Urinary bladder (tissue), 4 donors: Measurements from ENCODE around the gene RAPSN. TPM values are rescaled to one million over a fixed set of nuclear protein-coding genes. Genes with fewer than 3 reads are reported as not detected.

Experiments
- DNase-seq: peaks from one replicate; pipeline ENCODE4 v3.0.0-alpha.2; 2015; ENCODE audit errors: extremely low spot score
- H3K27ac ChIP-seq: one replicate; pipeline ENCODE4 v1.5.1; 2013; ENCODE audit warnings: low read depth, mild to moderate bottlenecking, moderate library complexity
- H3K36me3 ChIP-seq: one replicate; pipeline ENCODE4 v1.6.1; 2013; ENCODE audit warnings: mild to moderate bottlenecking, moderate library complexity; ENCODE audit not compliant: insufficient read depth
- H3K4me1 ChIP-seq: one replicate; pipeline ENCODE4 v1.6.1; 2013; ENCODE audit warnings: mild to moderate bottlenecking, moderate library complexity; ENCODE audit not compliant: insufficient read depth
- H3K4me3 ChIP-seq: one replicate; pipeline ENCODE4 v1.5.1; 2013; ENCODE audit warnings: low read depth, low read length
- WGBS: extraction: QIAGEN DNeasy Blood & Tissue Kit; methylation state at CpG from one replicate; pipeline ENCODE4 v1.1.7; 2013; 5-methylcytosine and 5-hydroxymethylcytosine counted together
- polyA plus RNA-seq: library from polyadenylated mRNA; stranded (reverse); fragments of 200-250 nt; gene quantifications from one replicate; pipeline ENCODE4 v1.2.3, GENCODE V29; 2013
- total RNA-seq: library from RNA; depleted of rRNA; stranded (reverse); fragments of >200 nt; gene quantifications from one replicate; pipeline ENCODE4 v1.2.3, GENCODE V29; 2014
- donor health status: healthy with polysubstance abuse.
- donor health status: healthy.

The RAPSN gene
- total and polyA plus RNA-seq, 2 donors = 0.05 to 3.0 TPM

- Histone ChIP-seq H3K4me3 (no peak overlapping the region), H3K36me3 (no peaks in the 10 kb centered on the region), H3K27ac (no peak overlapping the region), H3K4me1 (no peaks in the 10 kb centered on the region)
- WGBS = 94% methylated on average over 3 of the region's 3 CpGs
- DNase-seq = no peak
These were observed 13.2 kb downstream of the RAPSN start for GRCh38 chr11:47435687-47436086.

- 75% methylated on average over 7 of the region's 7 CpGs for WGBS
- H3K27ac ChIP-seq = no peak overlapping the region
These were observed 14.7 kb downstream of the RAPSN start for GRCh38 chr11:47434011-47434786.

DNA sequence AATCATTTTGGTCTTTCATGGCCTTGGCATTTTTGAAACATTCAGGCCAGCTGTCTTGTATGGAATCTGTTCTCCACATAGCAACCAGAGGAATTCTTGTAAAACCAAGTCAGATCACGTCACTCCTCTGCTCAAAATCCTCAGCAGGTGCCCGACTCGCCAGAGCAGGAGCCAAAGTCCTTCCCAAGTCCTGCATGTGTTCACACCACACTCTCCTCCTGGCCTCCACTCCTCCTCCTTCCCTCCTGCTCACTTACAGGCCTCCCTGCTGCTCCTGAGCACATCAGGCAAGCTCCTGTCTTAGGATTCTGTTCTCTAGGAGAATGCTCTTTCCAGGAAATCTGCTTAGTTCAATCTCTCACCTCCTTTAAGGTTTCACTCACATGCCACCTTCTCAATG lies 15.8 kb downstream of the RAPSN start:
- Histone ChIP-seq H3K4me1 (no peaks in the 10 kb centered on the region), H3K27ac (no peak overlapping the region), H3K4me3 (no peak overlapping the region), H3K36me3 (no peaks in the 10 kb centered on the region)
- DNase-seq = no peak
- 41% methylated on average over 3 of the region's 3 CpGs for WGBS

More at GRCh38 chr11:47434011-47434786, 14.7 kb downstream of the RAPSN start:
- no peaks in the 10 kb centered on the region for H3K4me1 ChIP-seq
- H3K4me3 ChIP-seq = no peak overlapping the region
- no peaks in the 10 kb centered on the region for H3K36me3 ChIP-seq
- DNase-seq = no peak

DNA sequence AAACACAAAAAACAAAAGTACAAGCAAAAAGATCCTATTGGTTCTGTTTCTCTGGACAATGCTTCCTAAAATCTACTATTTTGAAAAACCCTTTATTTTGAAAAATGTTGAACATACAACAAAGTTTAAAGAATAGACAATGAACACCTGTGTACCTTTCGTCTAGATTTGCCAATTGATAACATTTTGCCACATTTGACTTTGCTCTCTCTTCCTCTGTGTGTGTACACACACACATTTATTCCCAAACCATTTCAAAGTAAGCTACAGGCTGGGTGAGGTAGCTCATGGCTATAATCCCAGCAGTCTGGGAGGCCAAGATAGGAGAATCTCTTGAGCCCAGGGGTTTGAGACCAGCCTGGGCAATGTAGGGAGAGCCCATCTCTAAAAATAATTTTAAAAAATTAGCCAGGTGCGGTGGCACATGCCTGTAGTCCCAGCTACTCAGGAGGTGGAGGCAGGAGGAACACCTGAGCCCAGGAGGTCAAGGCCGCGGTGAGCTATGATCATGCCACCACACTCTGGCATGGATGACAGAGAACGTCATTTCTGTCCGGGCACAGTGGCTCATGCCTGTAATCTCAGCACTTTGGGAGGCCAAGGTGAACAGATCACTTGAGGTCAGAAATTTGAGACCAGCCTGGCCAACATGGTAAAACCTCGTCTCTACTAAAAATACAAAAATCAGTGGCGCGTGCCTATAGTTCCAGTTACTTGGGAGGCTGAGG lies 17.4 kb downstream of the RAPSN start:
- Histone ChIP-seq H3K4me3 (no peak overlapping the region), H3K27ac (no peak overlapping the region), H3K4me1 (no peaks in the 10 kb centered on the region), H3K36me3 (no peaks in the 10 kb centered on the region)
- no peak for DNase-seq
- 90% methylated on average over 9 of the region's 9 CpGs for WGBS

- Histone ChIP-seq H3K36me3 (no peaks in the 10 kb centered on the region), H3K4me1 (no peaks in the 10 kb centered on the region), H3K4me3 (no peak overlapping the region), H3K27ac (no peak overlapping the region)
- DNase-seq = no peak
- 67% methylated on average over 5 of the region's 5 CpGs for WGBS
These were observed 18.4 kb downstream of the RAPSN start for GRCh38 chr11:47430524-47430923.

- WGBS = under 1% methylated on average over 62 of the region's 62 CpGs
- Histone ChIP-seq H3K4me1 (no peaks in the 10 kb centered on the region), H3K36me3 (no peaks in the 10 kb centered on the region), H3K27ac (peak within 1 kb of the TSS; percentile 88), H3K4me3 (peak within 1 kb of the TSS; percentile 75)
- DNase-seq = peak; percentile 96
These were observed 22.6 kb downstream of the RAPSN start, which contains the start of gene PSMC3 for GRCh38 chr11:47426062-47426956. Gene PSMC3, minus strand, starts transcription at chr11:47426439. Its CDS starts 160 bp downstream, at chr11:47426279.

- DNase-seq = no peak
- Histone ChIP-seq H3K4me1 (no peaks in the 10 kb centered on the region), H3K27ac (no peak overlapping the region), H3K4me3 (peak overlapping the region; percentile 75), H3K36me3 (no peaks in the 10 kb centered on the region)
- WGBS = under 1% methylated on average over 14 of the region's 14 CpGs
These were observed 23.3 kb downstream of the RAPSN start for GRCh38 chr11:47425611-47426010.

DNA sequence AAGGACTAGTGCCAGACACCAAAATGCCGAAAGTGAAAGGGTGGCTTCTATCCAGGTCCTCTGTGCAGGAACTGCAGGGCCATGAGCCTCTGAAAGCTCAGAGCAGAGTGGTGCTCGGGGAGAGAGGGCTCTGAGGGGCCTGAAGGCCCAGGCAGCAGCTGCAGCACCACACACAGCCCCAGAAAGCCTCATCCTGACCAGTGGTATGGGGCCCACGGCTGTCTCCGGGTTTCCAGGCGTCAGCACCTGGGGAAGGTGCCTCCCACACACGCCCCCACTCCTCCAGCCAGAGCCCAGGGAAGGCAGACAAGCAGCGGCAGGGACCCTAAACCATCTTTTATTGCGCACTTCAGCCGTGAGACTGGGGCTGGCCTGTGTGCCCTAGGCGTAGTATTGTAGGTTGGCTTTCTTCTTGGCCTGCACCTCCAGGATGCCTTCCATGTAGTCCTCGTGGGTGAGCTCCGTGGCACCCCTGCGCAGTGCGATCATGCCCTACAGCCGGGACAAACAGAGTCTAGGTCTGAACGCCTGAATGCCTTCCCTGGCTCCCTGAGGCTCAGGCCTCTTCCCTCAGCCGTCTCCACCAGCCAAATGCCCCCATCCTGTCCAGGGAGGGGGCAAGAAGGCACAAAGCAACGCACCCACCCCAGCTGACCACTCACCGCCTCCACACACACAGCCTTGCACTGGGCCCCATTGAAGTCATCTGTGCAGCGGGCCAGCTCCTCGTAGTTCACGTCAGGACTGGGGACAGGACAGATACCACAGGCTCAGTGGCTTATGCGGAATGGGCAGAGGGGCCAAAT lies 30.3 kb downstream of the RAPSN start:
- 83% methylated on average over 23 of the region's 23 CpGs for WGBS
- Histone ChIP-seq H3K27ac (no peak overlapping the region), H3K4me3 (no peak overlapping the region), H3K36me3 (no peaks in the 10 kb centered on the region), H3K4me1 (peaks cover 3% of the 10 kb centered on the region)
- no peak for DNase-seq

DNA sequence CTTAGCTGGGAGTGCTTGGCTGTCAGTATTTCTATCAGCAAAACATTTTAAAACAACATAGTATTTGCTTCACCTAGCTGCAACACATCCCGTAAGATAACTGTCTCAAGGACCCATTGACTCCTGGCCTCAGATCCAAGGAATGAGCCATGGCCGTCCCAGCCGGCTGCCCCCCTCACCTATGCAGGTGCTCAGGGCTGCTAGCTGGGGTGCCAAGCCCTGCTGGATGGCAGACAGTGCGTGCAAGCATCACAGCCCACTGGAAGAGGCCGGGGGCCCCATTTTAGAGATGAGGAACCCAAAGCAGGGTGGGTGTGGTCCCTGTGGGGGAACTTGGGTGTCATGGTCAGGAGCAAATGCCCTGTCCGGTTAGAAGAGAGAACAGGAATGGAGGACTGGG lies 31.2 kb downstream of the RAPSN start:
- WGBS = 87% methylated on average over 6 of the region's 6 CpGs
- Histone ChIP-seq H3K4me1 (peaks cover 3% of the 10 kb centered on the region), H3K4me3 (no peak overlapping the region), H3K36me3 (no peaks in the 10 kb centered on the region), H3K27ac (no peak overlapping the region)
- no peak for DNase-seq

DNA sequence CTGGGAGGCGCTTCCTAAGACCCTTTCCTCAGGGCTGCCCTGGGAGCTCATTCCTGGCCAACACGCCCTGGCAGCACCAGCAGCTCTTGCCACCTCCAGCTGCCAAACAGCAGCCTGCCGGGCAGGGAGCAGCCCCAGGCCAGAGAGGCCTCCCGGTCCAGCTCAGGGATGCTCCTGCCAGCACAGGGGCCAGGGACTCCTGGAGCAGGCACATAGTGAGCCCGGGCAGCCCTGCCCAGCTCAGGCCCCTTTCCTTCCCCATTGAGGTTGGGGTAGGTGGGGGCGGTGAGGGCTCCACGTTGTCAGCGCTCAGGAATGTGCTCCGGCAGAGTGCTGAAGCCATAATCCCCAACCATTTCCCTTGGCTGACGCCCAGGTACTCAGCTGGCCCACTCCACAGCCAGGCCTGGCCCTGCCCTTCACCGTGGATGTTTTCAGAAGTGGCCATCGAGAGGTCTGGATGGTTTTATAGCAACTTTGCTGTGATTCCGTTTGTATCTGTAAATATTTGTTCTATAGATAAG lies 32.9 kb downstream of the RAPSN start:
- WGBS = 12% methylated on average over 13 of the region's 13 CpGs
- peak; percentile 36 for DNase-seq
- peak overlapping the region; percentile 79 for H3K27ac ChIP-seq
- no peaks in the 10 kb centered on the region for H3K36me3 ChIP-seq
- no peak overlapping the region for H3K4me3 ChIP-seq
- peaks cover 3% of the 10 kb centered on the region for H3K4me1 ChIP-seq

GRCh38 chr11:47415091-47415854 lies 33.7 kb downstream of the RAPSN start:
- H3K27ac ChIP-seq = peak overlapping the region; percentile 79
- WGBS = 78% methylated on average over 31 of the region's 31 CpGs
- no peak overlapping the region for H3K4me3 ChIP-seq
- no peaks in the 10 kb centered on the region for H3K36me3 ChIP-seq
- DNase-seq = no peak
- peaks cover 3% of the 10 kb centered on the region for H3K4me1 ChIP-seq

GRCh38 chr11:47414685-47415070 lies 34.3 kb downstream of the RAPSN start:
- peaks cover 3% of the 10 kb centered on the region for H3K4me1 ChIP-seq
- DNase-seq = no peak
- H3K4me3 ChIP-seq = no peak overlapping the region
- 89% methylated on average over 19 of the region's 19 CpGs for WGBS
- no peaks in the 10 kb centered on the region for H3K36me3 ChIP-seq
- no peak overlapping the region for H3K27ac ChIP-seq
